GM19463 (cell line): ENCODE data around the gene ZFHX2.

Experiments used
- ATAC-seq: cut with Tn5 transposase; IDR thresholded peaks from one replicate; pipeline ENCODE4 v1.9.1; 2021; ENCODE audit warnings: mild to moderate bottlenecking, moderate library complexity; ENCODE audit not compliant: unreplicated experiment

The ZFHX2 gene

GRCh38 chr14:23523229-23524016 is 28.1 kb downstream of the ZFHX2 start:
- ATAC-seq = no peak

- ATAC-seq = no peak
These were observed 28.8 kb downstream of the ZFHX2 start for GRCh38 chr14:23522643-23523198.

- ATAC-seq = no peak
These were observed 29.6 kb downstream of the ZFHX2 start for GRCh38 chr14:23521785-23522640.

GRCh38 chr14:23520899-23521533 is 30.5 kb downstream of the ZFHX2 start:
- ATAC-seq = no peak

GRCh38 chr14:23518709-23519108 is 32.9 kb downstream of the ZFHX2 start:
- no peak for ATAC-seq

GRCh38 chr14:23517650-23518326 is 33.8 kb downstream of the ZFHX2 start:
- ATAC-seq = no peak

- ATAC-seq = no peak
These were observed 37.0 kb downstream of the ZFHX2 start for GRCh38 chr14:23514644-23514957.

- ATAC-seq = no peak
These were observed 37.5 kb downstream of the ZFHX2 start for GRCh38 chr14:23513818-23514643.

GRCh38 chr14:23513005-23513817 is 38.4 kb downstream of the ZFHX2 start:
- no peak for ATAC-seq

- ATAC-seq = no peak
These were observed 39.4 kb downstream of the ZFHX2 start for GRCh38 chr14:23512156-23512555.

GRCh38 chr14:23494223-23494622 is 57.3 kb downstream of the ZFHX2 start:
- ATAC-seq = no peak

- ATAC-seq = no peak
These were observed 58.8 kb downstream of the ZFHX2 start for GRCh38 chr14:23492618-23493272.

GRCh38 chr14:23487216-23487615 is 64.3 kb downstream of the ZFHX2 start:
- ATAC-seq = no peak

GRCh38 chr14:23486036-23486435 is 65.5 kb downstream of the ZFHX2 start:
- no peak for ATAC-seq

- ATAC-seq = no peak
These were observed 66.2 kb downstream of the ZFHX2 start for GRCh38 chr14:23485326-23485725.

- ATAC-seq = no peak
These were observed 68.2 kb downstream of the ZFHX2 start for GRCh38 chr14:23483236-23483854.

- no peak for ATAC-seq
These were observed 68.8 kb downstream of the ZFHX2 start for GRCh38 chr14:23482823-23483148.
